ENCODE results near the gene POLR3A.

The POLR3A gene

DNA sequence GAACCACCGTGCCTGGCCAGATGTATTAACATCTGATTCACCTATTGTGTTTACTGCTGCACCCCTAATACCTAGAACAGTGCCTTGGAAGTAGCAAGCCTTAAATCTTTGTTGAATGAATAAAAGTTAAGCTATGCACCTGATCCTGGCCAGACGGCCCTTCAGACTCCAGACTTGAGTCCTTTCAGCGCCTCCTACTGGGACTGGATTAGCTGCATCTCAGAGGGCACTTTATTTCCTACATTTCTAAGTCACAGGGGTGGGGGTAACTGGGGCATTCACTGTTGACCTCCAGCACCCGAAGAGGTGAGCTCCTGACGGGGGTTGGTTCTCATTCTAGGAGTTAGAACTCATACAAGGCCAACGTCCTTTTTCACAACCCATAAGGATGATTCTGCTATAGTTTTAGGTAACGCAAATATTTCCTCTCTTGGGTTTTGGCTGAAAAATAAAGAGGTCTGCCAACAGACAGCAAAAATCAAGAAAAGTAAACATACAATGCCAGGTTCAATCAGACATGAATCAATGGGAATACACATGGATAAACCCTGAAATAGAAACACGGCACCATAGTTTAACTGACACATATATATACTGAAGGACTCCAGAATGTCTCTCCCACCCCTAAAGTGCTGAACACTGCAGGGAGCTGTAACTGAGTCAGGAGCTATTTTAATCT, 54.8 kb downstream of the POLR3A start:
- DNase-seq = no peak

DNA sequence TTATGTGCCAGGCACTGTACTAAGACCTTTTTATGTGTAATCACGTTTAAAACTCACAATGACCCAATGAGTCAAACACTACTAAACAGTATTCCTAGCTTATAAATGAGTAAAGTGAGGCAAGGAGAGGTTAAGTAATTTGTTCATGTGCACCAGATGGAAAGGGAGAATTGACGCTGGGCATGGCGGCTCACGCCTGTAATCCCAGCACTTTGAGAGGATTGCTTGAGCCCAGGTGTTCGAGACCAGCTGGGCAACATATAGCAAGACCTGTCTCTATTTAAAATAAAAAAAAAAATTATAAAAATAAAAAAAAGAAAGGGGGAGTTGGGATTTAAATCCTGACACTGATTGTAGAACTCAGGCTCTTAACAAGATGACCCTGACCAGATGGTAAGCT, 56.0 kb downstream of the POLR3A start:
- no peak for DNase-seq

DNA sequence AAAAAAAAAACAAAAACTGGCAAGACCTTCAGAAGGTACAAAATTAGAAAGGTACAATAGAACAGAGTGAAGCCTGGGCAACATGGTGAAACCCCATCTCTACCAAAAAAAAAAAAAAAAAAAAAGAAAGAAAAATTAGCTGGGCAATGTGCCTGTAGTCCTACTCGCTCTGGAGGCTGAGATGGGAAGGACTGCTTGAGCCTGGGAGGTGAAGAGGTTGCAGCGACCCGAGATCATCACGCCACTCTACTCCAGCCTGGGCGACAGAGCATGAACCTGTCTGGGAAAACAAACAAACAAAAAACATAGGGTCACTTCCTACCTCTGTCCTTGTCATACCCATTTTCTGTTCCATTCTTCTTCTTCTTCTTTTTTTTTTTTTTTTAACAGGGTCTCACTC, 57.2 kb downstream of the POLR3A start:
- no peak for DNase-seq

DNA sequence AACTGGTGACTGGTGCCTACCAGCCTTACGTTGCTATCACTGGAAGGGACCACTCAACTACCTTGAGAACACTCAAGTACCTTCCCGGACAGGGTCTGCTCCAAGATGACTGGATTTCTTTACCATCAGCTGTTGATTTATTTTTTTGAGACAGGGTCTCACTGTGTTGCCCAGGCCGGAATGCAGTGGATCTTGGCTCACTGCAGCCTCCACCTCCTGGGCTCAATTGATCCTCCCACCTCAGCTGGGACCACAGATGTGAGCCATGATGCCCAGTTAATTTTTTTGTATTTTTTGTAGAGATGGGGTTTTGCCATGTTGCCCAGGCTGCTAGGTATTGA, 57.5 kb downstream of the POLR3A start:
- no peak for DNase-seq

DNA sequence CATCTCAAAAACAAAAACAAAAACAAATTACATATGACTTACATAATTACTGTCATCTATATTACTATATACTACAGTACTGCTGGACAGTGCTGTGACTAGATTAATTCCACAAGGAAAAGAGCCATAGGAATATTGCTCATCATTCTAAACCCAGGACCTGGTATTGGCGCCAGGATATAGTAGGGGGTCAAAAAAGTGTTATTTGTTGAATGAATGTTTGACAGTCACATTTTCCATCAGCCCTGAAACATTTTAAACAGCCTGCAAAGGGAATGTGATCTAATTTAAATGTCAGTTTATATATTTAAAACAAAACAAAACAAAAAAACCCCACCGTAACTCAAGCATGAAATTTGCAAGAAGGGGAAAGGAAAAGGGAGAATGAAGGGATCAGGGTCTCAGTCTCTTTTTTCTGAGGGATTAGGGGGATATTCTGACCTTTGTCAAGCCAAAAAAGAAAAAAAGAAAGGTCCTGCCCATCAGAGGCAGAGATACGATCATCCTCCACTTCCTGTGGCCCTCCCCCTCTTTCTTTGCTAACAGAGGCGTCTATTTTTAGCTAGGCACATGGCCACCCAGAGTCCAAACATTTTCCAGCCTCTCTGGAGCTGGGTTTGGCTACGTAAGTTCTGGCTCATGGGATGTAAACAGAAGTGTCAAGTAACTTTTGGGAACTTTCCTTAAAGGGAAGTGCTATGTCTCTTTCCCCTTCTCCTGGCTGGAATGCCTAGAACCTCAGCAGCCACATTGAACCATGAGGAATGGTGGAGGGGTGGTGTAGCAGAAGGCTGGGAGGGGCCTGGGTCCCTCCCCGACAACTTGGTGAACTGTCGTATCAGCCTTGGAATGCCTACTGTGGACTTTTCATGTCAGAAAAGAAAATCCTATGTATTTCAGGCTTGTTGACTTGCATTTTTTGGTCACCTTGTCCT, 58.2 kb downstream of the POLR3A start:
- DNase-seq = no peak

DNA sequence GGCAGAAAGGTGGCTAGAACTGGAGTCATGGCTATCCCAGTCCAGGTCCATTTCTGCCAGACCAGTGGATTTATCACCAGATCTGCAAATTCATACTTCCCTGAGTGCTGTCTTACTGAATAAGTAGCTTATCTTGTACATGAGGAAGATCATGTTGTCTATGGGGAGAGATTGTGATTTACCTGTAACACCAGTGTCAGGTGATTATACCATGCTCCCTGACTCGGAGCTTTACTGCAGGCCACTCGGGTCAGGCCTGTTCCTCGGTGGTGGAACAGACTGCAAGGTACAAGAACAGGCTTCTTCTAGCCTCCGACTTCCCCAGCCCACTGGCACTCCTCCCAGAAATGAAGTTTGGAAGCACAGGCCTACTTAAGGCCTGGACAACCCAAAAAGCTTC, 60.2 kb downstream of the POLR3A start:
- no peak for DNase-seq

DNA sequence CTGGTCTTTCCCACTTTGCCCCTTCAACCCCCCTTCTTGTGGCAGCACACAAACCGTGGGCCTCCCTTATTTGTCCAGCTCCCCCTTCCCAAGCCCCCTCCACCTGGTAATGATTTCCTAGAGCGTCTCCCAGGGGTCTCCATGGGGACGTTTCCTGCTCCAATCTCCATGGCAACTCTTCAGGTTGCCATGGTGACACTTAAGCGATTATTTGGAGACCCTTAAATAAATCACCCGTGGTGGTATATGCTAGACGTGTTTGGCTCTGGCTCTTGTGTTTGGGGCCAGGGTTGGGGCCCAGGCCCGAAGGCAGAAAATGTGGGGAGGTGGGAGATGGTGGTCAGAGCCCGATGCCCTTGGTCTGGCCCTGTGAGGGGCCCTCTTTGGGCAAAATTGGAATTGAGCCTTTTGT, 61.7 kb downstream of the POLR3A start:
- no peak for DNase-seq

DNA sequence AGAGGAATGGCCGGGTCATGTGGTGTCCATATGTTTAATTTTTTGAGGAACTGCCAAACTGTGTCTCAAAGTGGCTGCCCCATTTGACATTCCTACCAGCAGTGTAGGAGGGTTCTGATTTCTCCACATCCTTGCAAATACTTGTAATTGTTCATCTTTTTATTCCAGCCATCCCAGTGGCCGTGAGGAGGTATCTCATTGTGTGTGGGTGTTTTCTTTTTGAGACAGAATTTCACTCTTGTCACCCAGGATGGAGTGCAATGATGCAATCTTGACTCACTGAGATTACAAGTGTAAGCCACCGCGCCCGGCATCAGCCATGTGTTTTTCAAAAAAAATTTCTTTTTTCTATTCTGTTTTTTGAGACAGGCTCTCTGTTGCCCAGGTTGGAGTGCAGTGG, 64.0 kb downstream of the POLR3A start:
- DNase-seq = no peak

DNA sequence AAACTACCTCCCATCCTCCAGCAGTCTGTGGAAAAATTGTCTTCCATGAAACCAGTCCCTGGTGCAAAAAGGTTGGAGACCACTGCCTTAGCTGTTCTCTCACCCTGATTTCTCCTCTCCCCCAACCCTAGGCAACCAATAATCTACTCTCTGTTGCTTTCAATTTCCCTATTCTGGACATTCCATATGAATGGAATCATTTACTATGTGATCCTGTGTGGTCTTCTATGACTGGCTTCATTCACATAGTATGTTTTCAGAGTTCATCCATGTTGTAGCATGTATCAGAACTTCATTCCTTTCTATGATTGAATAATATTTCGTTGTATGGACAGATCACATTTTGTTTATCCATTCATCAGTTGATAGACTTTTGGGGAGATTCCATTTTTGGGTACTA, 64.5 kb downstream of the POLR3A start:
- DNase-seq = no peak

DNA sequence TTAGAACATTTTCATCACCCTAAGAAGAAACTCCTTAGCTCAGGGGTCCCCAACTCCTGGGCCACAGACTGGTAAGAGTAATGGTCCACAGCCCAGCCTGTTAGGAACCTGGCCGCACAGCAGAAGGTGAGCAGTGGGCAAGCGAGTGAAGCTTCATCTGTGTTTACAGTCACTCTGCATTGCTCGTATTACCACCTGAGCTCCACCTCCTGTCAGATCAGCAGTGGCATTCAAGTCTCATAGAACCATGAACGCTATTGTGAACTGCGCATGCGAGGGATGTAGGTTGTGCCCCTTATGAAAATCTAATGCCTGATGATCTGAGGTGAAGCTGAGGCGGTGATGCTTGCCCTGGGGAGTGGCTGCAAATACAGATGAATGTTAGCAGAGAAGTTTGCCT, 65.4 kb downstream of the POLR3A start:
- DNase-seq = no peak

DNA sequence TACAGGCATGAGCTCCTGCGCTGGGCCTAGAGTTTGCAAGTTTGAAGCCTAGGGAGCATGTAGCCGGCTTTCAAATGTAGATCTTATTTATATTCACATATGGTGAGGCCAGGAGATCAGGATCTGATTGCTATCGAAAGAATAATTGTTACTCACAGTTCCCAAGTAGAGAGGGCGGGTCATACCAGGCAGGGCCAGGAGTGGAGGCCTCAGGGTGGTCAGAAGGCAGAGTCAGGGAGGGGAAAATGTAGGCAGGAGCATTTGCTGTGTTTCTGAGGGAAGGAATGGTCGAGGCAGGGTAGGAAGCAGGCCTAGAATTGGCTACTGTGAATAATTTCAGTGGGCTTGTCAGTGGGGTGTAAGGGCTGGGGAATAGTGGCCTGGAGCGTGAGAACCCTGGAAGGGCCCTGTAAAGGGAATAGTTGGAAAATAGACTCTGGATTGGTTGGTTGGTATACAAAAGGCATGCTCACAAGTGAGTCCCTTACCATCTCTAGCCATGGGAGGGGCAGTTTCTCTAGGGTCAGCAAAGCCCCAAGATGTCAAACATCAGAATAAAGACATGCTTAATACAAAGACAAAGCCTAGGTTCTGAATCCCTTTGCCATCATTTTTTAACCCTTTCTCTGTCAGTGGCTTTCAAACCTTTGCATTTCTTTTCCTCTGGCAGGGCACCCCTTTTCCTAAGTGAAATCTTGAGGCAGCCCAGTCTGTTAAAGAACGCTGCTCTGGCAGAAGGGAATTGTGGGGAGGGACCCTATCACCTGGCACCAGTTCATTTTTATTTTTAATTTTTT, 66.8 kb downstream of the POLR3A start:
- no peak for DNase-seq

DNA sequence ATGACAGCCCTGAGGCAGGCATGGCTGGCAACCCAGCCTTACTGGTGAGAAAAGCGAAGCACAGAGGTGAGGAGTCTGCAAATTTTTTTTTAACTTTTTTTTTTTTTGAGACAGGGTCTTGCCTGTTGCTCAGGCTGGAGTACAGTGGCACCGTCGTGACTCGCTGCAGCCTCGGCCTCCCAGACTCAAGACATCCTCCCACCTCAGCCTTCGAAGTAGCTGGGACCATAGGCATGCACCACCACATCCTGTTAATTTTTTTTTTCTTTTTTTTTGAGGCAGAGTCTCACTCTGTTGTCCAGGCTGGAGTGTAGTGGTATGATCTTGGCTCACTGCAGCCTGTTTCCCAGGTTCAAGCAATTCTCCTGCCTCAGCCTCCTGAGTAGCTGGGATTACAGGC, 67.6 kb downstream of the POLR3A start:
- DNase-seq = no peak

DNA sequence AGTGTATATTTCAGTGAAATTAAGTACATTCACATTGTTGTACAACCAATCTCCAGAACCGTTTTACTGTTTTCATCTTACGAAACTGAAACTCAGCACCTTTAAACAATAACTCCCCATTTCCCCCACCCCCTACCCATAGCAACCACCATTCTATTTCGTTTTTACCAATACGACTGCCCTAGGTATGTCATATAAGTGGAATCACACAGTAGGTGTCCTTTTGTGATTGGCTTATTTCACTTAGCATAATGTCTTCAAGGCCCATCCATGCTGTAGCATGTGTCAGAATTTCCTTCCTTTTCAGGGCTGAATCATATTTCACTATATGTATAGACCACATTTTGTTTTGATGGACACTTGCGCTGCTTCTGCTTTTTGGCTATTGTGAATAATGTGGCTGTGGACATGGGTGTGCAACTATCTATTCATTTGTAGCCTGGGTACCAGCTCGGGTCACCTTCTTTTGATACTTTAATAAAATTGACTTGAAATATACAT, 68.4 kb downstream of the POLR3A start:
- no peak for DNase-seq

DNA sequence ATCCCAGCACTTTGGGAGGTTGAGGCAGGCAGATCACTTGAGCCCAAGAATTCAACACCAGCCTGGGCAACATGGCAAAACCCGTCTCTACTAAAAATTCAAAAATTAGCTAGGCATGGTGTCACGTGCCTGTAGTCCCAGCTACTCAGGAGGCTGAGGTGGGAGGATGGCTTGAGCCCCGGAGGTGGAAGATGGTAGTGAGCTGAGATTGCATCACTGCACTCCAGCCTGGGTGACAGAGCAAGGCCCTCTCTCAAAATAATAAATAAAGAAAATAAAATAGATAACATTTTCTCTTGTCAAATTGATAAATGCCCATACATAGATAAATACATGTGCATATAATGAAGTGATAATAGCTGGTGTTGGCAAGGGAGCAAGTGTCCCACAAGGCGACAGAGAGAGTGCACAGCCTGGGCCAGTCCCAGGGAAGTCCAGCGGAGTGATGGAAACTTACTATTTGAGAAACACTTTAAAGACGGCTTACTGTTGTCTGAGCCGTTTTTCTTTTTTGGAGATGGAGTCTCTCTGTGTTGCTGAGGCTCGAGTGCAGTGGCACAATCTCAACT, 69.3 kb downstream of the POLR3A start:
- DNase-seq = no peak

DNA sequence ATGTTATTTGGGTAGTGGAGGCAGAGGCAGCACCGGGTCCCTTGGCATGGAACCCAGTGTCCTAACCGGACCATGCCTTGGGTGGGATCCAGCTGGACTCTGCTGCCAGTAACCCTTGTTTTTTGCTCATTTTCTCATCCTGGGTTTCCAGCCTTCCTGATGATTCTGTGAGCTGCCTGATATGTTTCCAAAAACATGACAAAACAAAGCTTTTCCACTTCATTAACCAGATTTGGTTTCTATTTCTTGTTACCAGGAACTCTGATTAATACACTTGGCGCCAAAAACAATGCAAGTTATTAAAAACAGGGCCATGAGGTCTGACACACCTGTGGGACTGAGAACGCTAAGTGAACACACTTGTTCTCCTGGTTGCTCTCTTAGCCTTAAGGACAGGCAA, 69.9 kb downstream of the POLR3A start:
- no peak for DNase-seq

DNA sequence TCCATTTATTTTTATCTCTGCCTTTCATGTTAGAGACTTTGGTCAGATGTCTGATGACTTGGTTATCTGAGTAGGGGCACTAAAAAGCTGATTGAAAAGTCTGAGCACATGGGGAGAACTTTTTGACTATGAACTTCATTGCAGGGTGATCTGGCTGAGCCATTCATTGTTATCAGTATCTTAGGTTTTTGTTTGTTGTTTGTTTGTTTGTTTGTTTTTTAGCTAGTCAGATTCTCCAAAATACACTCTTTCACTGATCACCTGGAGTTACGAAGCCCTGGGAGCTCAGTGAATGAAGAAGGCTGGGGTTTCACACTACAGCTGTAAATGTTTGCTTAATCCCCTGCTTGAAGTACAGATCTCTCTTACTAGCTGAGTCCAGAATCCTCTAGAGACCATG, 74.2 kb downstream of the POLR3A start:
- no peak for DNase-seq

DNA sequence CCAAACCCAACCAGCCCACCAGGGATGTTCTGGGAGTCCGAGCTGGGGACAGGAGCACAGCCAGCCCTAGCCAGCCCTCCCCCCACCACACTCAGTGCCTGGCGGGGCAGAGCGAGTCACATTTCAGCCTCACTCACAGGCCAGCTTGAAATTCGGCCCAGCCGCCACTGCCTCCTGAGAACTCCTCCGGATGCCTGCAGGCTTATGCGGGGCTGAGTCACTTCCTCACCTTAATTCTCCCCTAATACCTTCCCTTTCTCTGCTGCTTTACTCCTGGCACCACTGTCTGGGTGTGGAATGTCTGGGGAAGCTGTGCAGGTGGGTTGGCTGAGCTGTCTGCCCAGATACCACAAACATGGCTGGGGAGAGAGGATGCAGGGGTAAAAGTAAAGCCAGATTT, 80.1 kb downstream of the POLR3A start:
- no peak for DNase-seq

DNA sequence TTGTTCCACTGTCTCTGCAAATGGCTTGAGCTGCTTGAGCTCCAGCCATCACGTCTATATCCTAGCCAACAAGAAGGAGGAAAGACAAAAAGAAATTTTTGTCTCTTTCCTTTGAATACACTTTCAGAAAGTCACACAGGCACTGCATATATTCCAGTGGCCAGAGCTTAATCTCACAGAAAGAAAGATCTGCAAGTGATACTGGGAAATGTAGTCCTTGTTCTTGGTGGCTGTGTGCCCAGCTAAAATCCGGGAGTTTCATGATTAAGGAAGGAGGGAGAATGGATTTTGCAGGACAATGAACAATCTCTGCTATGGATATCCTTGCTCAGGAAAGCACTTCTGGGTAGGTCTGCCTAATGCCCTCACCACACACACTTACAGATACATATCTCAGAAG, 83.2 kb downstream of the POLR3A start:
- DNase-seq = no peak

DNA sequence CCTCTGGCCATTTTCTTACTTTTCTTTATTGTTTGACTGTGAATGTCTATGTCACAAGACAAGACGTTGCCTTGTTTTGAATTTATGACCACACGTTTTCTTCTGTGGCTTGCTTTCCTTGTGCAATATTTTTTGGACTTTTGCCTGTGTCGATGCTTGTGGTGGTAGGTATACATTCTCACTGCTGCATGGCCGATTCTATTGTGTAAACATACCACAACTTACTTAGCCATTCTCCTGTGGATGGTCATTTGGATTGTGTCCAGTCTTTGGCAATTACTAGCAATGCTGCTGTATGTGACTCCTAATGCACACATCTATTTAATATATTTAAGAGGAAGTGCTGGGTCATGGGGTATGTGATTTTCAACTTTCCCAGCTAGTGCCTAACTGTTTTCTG, 84.8 kb downstream of the POLR3A start:
- no peak for DNase-seq

DNA sequence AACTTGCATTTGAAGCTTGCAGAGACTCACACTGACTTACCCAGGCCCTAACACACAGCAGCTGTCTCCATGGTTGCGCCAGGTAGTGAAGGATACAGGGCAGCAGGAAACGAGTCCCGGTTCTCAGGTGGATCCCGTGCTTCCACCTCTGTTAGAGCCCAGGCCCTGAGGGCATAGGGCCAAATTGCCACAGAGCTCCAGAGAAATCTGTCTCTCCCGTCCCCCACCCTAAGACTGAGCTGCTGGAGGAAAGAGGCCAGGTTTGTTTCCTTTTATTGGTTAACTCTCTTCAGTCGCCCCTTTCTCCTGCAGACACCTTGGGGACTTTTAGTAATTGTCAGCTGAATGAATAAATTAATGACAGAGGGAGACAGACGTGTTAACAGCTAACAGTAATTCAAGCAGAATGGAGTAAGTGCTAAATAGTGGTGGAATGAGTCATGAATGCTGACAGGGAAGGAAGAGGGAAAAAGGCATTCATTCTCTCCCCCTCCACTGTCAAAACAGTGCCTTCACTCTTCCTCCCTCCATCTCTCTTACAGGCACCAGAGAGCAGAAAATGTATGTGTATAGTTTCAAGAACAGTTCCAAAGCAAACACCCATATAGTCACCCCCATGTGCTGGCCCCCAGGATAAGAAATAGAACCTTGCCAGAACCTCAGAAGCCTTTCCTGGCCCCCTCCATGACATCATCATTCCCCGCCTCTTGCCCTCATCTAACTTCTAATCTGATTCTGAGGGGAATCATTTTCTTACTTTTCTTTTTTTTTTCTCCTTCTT, 86.0 kb downstream of the POLR3A start:
- DNase-seq = no peak

DNA sequence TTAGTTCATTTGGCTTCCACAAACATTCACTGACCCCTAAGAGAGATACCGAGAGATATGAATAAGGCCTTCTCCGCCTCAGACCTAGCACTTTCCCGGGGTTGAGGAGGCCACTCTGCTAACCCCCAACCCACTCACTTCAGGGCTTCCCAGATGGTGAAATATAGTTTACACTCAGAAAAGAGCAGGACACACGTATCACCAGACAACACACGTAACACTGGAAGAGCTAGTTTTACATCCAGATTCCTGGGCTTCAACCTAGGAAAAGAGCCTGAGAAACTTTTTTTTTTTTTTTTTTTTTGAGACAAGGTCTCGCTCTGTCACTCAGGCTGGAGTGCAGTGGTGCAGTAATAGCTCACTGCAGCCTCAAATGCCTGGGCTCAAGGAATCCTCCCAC, 87.5 kb downstream of the POLR3A start:
- no peak for DNase-seq

DNA sequence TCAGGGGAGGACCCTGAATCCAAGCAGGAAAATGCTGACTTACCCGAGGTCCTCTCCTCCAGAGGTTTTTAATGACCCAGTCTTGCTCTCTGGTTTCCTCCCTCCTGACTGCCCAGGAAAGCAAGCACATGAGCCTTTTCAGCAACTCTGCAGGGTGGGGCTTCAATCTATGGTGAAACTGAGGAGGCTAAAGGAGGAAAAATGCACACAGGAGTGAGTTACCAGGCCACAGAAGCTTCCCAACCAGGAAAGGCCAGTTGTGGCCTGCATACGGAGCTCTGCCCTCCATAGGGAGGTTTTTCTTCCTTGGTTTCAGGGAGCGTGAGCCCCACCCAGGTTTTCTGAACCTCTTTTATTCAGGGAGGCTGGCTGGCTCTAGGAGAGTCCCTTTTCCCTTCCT, 88.7 kb downstream of the POLR3A start:
- DNase-seq = no peak
